ENCODE measurements around the gene RUNDC3A. TPM values are rescaled to one million over a fixed set of nuclear protein-coding genes. Genes with fewer than 3 reads are reported as not detected.

Gene RUNDC3A
- 0.12 TPM in 1 of 2 replicates, not detected in the other for total RNA-seq (2014; rRNA removed; shearing (Covaris generic))

DNA sequence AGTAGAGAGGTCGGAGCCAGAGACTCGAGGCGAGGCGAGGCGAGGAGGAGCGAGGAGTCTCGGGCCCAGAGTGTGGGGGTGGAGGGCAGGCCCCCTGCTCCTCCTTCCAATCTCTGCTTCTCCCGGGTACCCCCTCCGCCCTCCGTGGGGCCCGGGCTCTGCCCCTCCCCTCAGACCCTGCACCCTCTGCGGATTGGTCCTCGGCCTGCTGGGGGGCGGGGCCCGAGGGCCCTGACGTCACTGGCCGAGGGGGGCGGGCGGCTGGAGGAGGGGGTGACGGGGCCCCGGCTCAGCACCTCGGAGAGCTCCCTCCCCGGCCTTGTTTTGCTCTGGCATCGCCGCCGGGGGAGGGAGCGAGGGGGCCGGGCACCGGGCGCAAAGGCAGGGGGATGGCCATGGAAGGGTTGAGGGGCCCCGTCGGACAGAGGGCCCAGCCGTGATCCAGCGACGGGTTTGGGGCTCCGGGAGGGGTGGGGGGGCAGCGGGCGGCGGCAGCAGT, at the start of gene RUNDC3A:
TSS of gene RUNDC3A (plus strand) at position 282 of the 499 bp plus-strand sequence. CDS start 232 bp downstream, outside the sequence.
- peak; percentile 60 for DNase-seq (ENCODE audit: low read depth)

DNA sequence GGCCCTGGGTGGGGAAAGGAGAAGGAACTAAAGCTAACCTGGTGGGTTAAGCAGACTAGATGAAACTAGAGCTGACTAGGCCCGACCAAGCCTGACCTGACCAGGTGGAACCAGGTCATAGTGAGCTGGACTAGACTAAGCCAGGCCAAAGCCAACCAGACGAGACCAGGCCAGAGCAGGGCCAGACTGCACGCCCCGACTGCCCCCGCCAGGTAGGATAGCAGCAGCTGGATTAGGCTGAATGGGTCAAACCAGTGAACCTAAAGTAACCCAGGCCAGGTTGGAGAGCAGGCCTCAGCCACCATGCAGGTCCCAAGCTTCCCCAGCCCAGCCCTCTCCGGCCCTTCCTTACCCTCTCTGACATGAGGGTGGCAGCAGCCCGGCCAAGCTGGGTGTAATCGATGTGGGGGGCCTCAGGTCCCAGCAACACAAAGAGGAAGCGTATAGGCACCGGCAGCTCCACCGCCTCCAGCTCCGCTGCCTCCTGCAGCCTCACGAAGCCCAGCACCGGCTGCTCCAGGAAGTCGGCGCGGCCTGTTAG, 49.5 kb upstream of the RUNDC3A start:
- DNase-seq (ENCODE audit: low read depth) = no peak

DNA sequence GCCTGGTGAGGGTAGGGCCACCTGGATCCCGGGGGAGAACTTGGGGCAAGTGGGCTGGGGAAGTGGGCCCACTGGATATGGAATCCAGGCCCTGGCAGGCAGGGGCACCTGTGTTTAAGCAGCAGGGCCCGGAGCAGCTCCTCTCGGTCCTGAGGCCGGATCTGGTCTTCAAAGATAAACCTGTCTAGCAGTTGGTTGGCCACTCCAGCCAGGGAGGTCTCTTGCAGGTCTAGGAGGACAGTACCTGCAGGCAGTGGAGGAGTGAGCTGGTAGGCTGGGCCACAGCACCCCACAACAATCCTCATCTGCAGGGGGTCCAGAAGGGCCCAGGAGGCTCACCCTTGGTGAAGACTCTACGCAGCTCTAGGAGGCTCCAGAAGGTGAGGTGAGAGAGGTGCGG, 48.1 kb upstream of the RUNDC3A start:
- no peak for DNase-seq (ENCODE audit: low read depth)

DNA sequence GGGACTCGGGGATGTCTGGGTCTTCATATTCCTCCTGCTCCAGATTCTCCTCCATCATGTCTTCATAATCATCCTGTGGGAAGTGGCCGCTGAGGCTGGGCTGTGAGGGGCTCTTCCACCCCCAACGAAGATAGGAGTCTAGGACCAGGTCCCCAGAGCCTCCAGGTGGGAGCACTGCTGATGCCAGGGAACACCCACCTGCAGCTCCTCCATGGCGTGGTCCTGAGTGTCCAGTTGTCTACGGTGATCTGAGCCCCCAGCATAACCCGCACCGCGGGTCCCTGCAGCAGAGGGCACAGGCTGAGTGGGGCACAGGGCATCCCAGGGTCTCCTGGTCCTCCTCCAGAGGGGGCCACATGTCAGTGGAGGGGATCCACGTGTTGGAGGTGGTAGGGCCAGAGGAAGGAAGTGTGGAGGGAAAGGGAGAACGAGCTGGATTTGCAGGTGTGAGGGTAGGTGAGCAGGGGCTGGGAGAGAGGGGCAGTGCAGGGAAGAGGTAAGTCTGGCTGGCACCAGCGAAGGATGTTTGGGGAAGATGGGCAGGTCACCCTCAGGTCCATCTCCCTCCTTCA, 45.7 kb upstream of the RUNDC3A start:
- no peak for DNase-seq (ENCODE audit: low read depth)

DNA sequence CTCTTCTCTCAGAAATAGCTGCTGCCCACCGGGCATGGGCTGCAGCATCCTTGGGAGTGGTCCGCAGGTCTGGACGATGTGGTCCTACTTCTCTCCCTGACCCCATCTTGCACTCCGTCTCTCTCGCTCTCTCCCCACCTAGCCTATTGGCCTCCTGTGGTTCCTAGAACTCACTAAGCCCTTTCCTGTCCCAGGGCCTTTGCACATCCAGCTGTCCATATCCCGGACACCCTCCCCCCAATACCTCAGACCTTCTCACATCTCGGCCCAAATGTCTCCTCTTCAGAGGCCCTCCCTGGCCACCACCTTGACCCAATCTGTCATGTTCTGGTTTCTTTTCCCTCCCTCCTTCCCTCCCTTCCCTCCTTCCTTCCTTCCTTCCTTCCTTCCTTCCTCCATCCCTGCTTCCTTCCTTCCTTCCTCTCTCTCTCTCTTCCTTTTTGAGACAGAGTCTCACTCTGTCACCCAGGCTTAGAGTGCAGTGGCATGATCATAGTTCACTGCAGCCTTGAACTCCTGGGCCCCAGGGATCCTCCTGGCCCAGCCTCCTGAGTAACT, 45.0 kb upstream of the RUNDC3A start:
- DNase-seq (ENCODE audit: low read depth) = no peak

DNA sequence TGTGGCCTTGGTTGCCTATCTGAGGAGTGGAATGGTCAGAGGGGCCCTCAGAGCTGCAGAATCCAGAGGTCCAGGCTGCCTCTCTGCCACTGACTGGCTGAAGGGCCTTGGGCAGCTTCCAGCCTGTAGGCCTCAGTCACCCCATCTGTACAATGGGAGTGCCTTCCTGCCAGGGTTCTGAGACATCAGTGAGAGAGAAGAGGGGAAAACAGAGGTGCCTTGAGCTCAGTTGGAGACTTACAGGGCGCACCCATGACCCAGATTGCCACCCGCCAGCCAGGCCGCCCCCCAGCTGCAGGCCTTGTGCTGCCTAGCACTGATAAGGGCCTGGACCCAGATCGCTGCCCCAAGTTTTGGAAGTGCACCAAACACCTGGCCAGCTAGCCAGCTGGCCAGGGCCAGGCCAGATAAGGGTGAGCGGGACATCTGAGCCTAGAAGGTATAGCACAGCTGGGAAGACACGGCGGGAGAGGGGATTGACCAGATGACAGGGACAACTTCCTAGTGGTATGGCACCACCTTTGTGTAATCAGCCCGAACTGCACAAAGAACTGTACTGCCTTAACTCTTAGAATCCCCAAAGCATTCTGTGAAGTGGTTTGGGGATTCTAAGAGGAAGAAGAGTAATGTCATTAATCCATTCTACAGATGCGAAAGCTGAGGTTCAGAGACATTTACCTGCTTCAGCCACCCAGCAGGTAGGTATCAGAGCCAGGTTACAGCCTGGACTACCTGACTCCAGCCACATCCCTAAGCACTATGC, 41.8 kb upstream of the RUNDC3A start:
- DNase-seq (ENCODE audit: low read depth) = no peak

DNA sequence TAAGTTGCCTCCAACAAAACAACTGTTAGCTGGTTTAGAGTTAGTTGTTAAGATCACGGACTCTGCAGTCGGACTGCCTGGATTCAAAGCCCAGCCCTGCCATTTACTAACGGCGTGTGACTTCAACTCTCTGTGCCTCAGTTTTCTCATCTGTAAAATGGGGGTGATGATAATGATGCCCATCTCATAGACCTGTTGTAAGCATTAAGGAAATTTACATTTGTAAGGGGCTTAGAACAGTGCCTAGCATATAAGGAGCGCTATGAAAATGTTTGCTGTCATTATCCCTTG, 41.3 kb upstream of the RUNDC3A start:
- no peak for DNase-seq (ENCODE audit: low read depth)

DNA sequence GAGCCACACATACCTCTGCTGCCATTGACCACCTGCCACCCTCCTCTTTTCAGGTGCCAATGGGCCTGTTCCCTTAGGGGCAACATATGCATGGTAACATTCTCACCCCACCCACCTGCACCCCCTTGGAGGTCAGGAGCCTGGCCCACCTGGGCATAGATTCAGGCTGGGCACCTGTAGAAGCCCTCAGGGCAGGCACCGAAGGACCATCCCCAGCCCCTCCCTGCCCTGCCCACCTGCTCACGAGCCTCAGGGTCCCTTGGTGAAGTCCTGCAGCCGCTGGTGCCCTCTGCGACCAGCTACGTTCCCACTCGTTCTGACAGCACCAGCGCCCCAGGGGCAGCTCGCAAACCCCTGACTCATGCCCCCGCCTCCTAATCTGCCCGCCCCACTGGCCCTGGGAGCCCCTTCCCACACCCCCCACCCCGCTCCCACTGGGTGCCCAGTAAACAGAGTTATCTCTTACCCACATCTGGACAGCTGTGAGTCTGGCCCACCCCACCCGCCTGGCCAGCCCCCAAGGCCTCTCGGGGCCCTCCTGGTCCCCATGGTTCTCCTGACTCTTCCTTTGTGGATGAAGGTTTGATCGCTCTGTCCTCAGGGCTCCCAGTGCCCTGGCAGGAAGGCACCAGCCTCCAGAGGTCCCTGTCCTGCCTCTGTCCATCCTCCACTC, 40.4 kb upstream of the RUNDC3A start, which contains the start of gene SLC4A1:
TSS of gene SLC4A1 (minus strand) at position 318 of the 673 bp plus-strand sequence. CDS start 5,269 bp downstream, outside the sequence.
- DNase-seq (ENCODE audit: low read depth) = no peak

DNA sequence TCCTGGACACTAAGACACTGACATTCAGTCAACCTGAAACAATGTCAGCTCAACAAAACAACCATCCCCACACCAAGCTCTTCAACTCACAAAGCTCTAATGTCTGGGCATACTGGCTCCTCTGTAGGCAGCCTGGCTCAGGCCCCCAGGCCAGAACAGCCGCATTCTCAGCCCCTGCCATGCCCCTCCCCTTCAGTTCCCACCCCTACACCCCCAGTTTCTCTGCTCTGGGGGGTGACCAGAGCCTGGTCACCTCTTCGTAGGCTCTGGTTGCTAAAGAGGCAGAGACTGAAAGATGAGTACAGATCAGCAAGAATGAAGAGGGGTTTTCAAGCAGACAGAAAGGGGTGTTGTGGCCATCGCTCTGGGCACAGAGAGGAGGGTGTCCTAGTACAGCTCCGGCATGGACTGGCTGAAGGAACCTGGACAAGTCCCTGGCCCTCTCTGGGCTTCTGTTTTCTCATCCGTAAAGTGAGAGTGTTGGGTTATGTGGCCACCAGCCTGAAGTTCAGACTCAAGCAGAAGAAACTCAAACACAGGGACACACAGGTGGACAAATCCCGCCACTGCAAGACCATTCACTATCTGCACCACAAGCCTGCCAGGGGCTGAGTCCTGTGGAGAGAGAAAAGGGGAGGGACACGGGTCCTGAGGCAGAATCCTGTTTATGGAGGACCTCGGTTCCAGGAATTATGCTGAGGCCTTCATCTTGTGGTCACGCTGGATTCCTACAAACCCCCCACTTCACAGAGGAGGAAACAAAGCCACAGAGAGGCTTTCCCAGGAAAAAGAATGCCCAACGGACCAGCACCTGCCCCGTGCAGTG, 39.5 kb upstream of the RUNDC3A start:
- DNase-seq (ENCODE audit: low read depth) = peak; percentile 15

DNA sequence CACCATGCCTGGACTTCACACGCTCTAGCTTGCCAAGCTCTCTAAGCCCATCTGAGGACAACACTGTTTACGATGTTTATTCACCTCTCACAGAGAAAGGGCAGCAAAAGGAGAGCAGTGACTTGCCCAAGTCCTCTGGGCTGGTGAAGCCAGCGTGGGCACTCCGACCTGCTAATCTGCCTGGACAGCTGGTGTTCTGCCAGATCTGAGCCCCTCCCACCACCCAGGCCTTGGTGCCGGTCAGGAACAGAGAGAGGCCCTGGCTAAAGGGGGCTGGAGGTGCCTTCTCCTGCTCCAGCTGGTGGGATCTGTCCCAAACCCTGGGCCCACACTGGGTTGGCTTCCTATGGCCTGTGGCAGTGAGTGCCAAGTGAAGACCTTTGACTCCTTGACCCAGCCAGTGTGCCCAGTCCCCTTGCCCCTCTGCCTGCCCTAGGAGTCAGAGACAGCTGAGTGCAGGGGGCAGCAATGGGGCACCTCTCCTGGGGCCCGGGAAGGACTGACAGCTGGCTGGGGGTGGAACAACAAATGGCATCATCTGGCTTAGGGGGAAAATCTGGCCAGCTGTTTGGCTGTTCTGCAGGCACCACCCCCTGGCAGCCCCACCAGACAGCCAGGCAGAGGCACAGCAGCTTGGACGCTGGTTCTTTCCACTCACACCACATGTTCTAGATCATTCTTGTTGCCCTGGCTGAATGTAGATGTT, 38.7 kb upstream of the RUNDC3A start:
- DNase-seq (ENCODE audit: low read depth) = no peak

DNA sequence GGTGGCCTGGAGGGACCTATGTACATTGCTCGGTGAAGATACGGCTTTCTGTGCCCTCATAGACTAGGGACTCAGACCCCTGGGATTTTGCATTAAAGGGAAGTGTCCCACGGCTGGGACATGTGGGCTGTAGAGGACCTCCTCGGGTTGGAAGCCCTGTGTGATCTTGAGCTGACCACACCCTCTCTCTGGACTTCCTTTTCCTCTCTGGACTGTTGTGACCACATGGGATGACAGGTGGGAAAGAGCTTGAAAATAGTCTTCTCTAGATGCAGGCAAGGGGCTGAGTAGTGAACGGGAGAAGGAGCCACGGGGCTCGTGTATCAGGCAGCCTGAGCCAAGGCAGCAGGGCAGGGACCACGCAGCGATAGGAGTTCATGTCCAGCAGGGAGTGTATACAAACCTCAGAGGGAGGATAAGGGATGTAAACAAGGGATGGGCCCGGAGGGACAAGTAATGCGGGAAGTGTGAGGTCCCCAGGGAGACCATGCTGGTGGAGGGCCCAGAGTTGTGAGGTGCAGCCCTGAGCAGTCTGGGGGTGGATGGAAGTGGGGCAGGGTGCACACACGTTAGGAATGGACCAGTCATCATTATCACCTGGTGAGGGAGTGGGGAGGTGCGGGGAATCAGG, 36.0 kb upstream of the RUNDC3A start:
- no peak for DNase-seq (ENCODE audit: low read depth)

DNA sequence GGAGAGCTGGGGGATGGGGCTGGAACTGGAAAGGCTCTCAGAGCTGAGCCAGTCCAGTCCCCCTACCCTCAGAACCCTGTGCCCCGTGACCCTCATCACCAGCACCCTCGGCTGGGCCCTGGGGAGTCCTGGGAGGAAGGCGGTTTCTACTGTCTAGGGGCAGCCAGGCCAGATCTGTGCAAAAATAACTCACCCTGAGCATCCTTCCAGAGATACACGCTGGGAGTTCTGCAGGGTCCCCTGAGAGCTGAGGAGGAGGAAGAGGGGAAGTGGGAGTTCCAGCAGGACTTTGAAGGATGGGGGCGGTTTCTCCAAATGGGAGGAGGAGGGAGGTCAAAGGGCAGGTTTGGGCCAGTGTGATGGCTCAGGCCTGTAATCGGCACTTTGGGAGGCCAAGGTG, 35.4 kb upstream of the RUNDC3A start:
- no peak for DNase-seq (ENCODE audit: low read depth)

DNA sequence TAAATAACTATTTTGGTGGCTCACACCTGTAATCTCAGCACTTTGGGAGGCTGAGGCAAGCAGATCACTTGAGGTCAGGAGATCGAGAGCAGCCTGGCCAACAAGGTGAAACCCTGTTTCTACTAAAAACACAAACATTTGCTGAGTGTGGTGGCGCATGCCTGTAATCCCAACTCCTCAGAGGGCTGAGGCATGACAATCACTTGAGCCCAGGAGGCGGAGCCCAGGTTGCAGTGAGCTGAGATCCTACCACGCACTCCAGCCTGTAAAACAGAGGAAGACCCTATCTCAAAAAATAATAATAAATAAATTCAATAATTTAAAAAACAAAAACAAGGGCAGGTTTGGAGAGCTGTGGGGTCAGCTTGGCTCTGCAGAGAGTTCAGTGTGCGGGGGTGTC, 34.8 kb upstream of the RUNDC3A start:
- no peak for DNase-seq (ENCODE audit: low read depth)

DNA sequence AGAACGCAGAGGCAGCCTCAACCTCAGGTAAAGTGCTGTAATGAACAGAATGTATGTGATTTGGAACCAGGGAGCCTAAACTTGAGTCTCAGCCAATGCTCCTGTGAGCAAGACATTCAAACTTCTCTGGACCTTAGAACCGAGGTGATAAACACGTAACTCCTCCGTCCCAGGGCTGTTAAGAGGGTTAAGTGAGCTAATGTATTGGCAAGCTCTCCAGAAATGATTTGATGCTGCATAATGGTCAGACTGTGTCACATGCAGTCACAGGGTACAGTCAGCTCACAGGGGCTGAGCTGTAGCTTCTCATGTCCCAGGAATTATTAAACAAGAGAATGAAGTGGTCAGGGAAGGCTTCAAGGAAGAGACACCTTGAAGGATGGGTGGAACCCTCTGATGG, 30.4 kb upstream of the RUNDC3A start:
- DNase-seq (ENCODE audit: low read depth) = peak; percentile 48

DNA sequence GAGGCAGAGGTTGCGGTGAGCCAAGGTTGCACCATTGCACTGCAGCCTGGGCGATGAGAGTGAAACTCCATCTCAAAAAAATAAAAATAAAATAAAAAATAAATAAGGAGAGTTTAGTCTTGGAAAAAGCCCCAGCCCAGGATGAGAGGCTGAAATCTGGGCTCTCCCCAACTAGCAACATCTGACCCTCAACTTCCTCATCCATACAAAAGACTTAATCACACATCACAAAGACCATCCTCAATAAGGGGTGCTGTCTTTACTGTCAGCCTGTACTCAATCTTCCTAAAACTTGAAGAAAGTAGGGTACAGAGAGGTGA, 29.1 kb upstream of the RUNDC3A start:
- no peak for DNase-seq (ENCODE audit: low read depth)

DNA sequence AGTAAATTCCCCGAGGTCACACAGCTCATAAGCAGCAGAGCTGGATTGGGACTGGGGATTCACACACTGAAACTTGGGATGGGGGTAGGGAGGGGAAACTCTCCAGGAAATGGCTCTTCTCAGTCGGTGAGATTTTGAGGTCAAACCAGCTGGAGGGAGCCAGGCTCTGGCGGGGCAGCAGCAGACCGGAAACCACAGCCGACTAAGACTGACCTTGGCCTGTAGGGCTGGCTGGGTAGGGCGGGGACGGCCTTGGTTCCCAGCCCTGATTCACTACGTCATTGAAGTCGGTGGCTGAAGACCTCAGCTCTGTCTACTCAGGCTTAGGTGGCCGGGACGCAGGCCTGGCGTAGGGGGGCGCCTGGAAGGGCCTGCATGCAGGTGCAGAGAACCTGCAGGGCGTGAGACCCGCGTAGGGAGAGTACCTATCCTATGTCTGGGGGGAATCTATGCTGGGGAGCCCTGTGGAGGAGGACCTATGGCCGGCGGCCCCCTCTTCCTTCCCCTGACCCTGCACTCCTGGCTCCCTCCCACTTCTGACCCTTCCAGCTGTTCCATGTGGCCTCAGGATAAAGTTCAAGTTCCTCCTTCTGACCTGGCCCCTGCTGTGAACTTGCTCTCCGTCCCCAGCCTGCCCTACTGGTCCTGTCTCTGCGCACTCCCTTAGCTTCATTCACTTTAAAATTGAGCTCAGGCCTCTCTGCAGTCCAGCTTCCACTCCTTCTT, 28.6 kb upstream of the RUNDC3A start:
- DNase-seq (ENCODE audit: low read depth) = peak; percentile 94

DNA sequence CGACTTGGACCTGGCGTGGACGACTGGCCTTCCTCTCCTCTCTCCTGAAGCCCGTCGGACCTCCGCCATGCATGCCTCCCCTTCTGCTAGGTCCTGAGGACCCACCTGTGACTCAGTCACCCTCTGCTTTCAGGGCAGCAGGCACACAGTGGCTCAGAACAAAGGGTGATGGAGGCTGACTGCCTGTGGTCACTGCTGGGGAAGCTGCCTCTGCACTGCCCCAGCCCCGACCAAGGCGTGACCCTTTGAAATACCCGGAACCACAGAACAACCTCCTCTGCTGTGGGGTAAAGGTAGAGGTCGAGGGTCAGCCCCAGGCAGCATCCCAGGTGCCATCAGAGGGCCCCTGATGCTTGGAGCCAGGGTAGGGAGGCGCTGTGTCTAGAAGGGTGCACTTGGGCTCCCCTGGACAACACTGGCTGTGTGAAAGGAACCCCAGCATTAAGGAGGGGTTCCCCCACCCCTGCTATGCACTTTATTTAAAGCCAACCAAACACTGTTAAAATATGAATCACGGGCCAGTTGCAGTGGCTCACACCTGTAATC, 27.9 kb upstream of the RUNDC3A start:
- DNase-seq (ENCODE audit: low read depth) = no peak

DNA sequence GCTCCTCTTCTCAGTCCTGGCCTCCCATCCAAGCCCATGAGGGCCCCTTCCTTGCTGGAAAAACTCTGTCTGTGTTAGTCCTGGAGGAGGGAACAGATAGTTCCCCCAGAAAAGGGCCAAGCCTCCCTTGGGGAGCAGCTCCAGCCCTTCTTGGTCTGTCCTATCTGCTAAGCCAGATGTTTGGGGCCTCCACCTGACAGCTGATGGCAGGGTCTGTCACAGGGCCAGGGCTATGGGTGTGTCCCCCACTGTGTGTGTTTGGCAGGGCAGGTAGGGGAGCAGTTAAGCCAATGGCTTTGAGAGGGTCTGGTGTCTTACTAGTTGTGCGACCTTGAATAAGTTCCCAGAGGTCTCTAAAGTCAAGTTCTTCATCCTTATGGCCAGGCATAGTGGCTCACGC, 26.8 kb upstream of the RUNDC3A start:
- DNase-seq (ENCODE audit: low read depth) = no peak

DNA sequence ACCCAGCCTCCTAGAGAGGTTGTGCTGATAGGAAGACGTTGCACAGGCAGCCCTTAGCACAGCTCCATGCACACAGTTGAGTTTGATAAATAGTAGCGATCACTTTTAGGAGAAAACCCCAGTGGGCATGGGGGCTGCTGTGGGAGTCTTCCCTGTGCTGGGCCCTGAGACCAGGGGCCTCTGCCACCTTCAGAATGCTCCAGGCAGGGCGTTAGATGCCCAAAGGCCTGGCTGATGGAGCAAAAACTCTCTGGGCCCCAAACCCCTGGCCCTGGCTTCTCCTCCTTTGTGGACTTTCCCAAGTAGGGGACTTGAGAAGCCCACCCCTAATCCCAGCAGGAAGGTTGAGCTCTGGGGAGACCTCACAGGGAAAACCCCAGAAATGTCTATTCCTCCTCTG, 26.1 kb upstream of the RUNDC3A start:
- DNase-seq (ENCODE audit: low read depth) = no peak
